T-cell (primary cell): Measurements from ENCODE around the gene ZCCHC14. TPM values are rescaled to one million over a fixed set of nuclear protein-coding genes. Genes with fewer than 3 reads are reported as not detected.

ENCODE experiments used
- ATAC-seq, 4 experiments: fragments of 200-7000 bp in 3 of 4; fragments of 150-1000 bp in 1 of 4; cut with Tn5 transposase; replicated peaks in 1 of 4; 1 replicate in 3 of 4; 2 replicates in 1 of 4; pipeline ENCODE4 v1.10.0; 2021; ENCODE audit warnings: moderate library complexity in 3 of 4, mild to moderate bottlenecking in 2 of 4, moderate number of reproducible peaks in 1 of 4
- CTCF ChIA-PET, 2 donors: fragments of 300-600 bp; sonication (Branson Sonifier 250); formaldehyde crosslinking; loops; one replicate each; lab custom pipeline; 2022; ENCODE audit warnings: antibody characterized with exemption in 2 of 2; lab: Charles Lee
- POLR2A ChIA-PET, 2 donors: fragments of 300-600 bp; sonication (Branson Sonifier 250); formaldehyde crosslinking; loops; one replicate each; lab custom pipeline; 2022; ENCODE audit warnings: antibody characterized with exemption in 2 of 2; lab: Charles Lee
- DNase-seq, 35 experiments: peaks; one replicate each; pipeline versions ENCODE4 v3.0.0 to v3.0.0-alpha.2; 2013 to 2023
- H3K27ac ChIP-seq: one replicate; pipeline ENCODE4 v1.5.1; 2013; ENCODE audit warnings: low read length
- H3K27me3 ChIP-seq, 2 experiments: replicated peaks in 1 of 2; 1 replicate in 1 of 2; 2 replicates in 1 of 2; pipeline versions ENCODE4 v1.6.1 to v1.7.0; 2013; ENCODE audit warnings: low read length in 1 of 2, mixed read lengths in 1 of 2; ENCODE audit not compliant: control insufficient read depth in 2 of 2, insufficient read depth in 2 of 2; ENCODE audit errors: extremely low read depth in 1 of 2
- H3K36me3 ChIP-seq, 2 donors: 1 replicate in 1 of 2; 2 replicates in 1 of 2; pipeline versions ENCODE4 v1.6.1 to v1.7.0; 2013; ENCODE audit warnings: low read length in 1 of 2; ENCODE audit not compliant: control insufficient read depth in 2 of 2, insufficient read depth in 1 of 2; ENCODE audit errors: extremely low read depth in 1 of 2
- H3K4me1 ChIP-seq, 2 experiments: 1 replicate in 1 of 2; 2 replicates in 1 of 2; pipeline versions ENCODE4 v1.6.1 to v1.7.0; 2013; ENCODE audit warnings: low read length in 2 of 2, mixed read lengths in 1 of 2; ENCODE audit not compliant: insufficient read depth in 2 of 2, control insufficient read depth in 1 of 2; ENCODE audit errors: extremely low read depth in 1 of 2
- H3K4me3 ChIP-seq, 2 donors: 1 replicate in 1 of 2; 2 replicates in 1 of 2; pipeline versions ENCODE4 v1.5.1 to v1.7.0; 2013; ENCODE audit warnings: mild to moderate bottlenecking in 2 of 2, low read length in 1 of 2, moderate library complexity in 1 of 2; ENCODE audit not compliant: control insufficient read depth in 1 of 2; ENCODE audit errors: extremely low read depth in 1 of 2
- H3K9me3 ChIP-seq: 2 replicates; pipeline ENCODE4 v1.7.0; 2013
- H3K27ac Mint-ChIP-seq, 2 donors: one replicate each; pipeline ENCODE4 v1.8.0; 2020 to 2021; ENCODE audit warnings: mild to moderate bottlenecking in 2 of 2, mixed read lengths in 2 of 2
- H3K27me3 Mint-ChIP-seq, 2 donors: one replicate each; pipeline ENCODE4 v1.8.0; 2021 to 2022; ENCODE audit warnings: mixed read lengths in 2 of 2
- H3K36me3 Mint-ChIP-seq: one replicate; pipeline ENCODE4 v1.8.0; 2021; ENCODE audit warnings: mixed read lengths
- H3K4me1 Mint-ChIP-seq, 3 donors: one replicate each; pipeline ENCODE4 v1.8.0; 2020 to 2022; ENCODE audit warnings: mixed read lengths in 3 of 3, mild to moderate bottlenecking in 1 of 3
- H3K4me3 Mint-ChIP-seq, 3 donors: one replicate each; pipeline ENCODE4 v1.8.0; 2020 to 2022; ENCODE audit warnings: mild to moderate bottlenecking in 3 of 3, mixed read lengths in 3 of 3, moderate library complexity in 3 of 3
- H3K9me3 Mint-ChIP-seq, 3 donors: one replicate each; pipeline ENCODE4 v1.8.0; 2020 to 2022; ENCODE audit warnings: mixed read lengths in 3 of 3
- WGBS: methylation state at CpG from one replicate; pipeline ENCODE4 v1.1.5; 2013; ENCODE audit warnings: missing lambda C conversion rate; ENCODE audit not compliant: insufficient coverage; 5-methylcytosine and 5-hydroxymethylcytosine counted together
- total RNA-seq, 35 experiments: library from RNA in 6 of 35; stranded (reverse) in 6 of 35; fragments of 120-200 nt in 1 of 35; gene quantifications; one replicate each; pipeline versions ENCODE4 v1.2.1 to v1.2.4 and lab custom pipeline; 2013 to 2026

Gene ZCCHC14
- total RNA-seq, 5 donors from 2014 or later (not counting 1 experiment from before 2014, with no cell fraction given), result 23.7 to 32.6 (median 27.3) TPM

GRCh38 chr16:87464691-87465300, 28.0 kb downstream of the ZCCHC14 start:
- no peaks in the 10 kb centered on the region for H3K27me3 ChIP-seq
- peak overlapping the region in 1 of 2 donors; percentile 36 for H3K4me3 ChIP-seq
- H3K4me1 ChIP-seq, result peaks cover 12 to 34% of the 10 kb centered on the region in 2 experiments
- H3K27ac ChIP-seq, result no peak overlapping the region
- Mint-ChIP-seq H3K4me1 (peaks cover 42 to 55% (median 52%) of the 10 kb centered on the region in 3 donors), H3K4me3 (peak overlapping the region; percentile 66 to 77 (median 72)), H3K36me3 (peaks cover 2% of the 10 kb centered on the region), H3K9me3 (no peaks in the 10 kb centered on the region), H3K27me3 (no peaks in the 10 kb centered on the region), H3K27ac (peak overlapping the region; percentile 90 to 92)
- DNase-seq, result peak in 5 of 35 experiments; percentile 9 to 33 (median 26)
- peak; percentile 38 to 58 (median 53) for ATAC-seq
- 37% methylated on average over 12 of the region's 13 CpGs for WGBS
- POLR2A ChIA-PET, result no interaction called here
- no peaks in the 10 kb centered on the region for H3K9me3 ChIP-seq
- H3K36me3 ChIP-seq, result peaks cover 0 to 2% of the 10 kb centered on the region in 2 donors
- CTCF ChIA-PET, result no interaction called here

- 41% methylated on average over 14 of the region's 22 CpGs for WGBS
- peak; percentile 39 to 87 (median 74) for ATAC-seq
- Mint-ChIP-seq H3K4me3 (peak overlapping the region; percentile 66 to 77 (median 72)), H3K27me3 (no peaks in the 10 kb centered on the region), H3K4me1 (peaks cover 41 to 55% (median 50%) of the 10 kb centered on the region in 3 donors), H3K9me3 (no peaks in the 10 kb centered on the region), H3K36me3 (peaks cover 6% of the 10 kb centered on the region), H3K27ac (peak overlapping the region; percentile 90 to 92)
- H3K4me3 ChIP-seq, result peak overlapping the region in 1 of 2 donors; percentile 36
- no peaks in the 10 kb centered on the region for H3K27me3 ChIP-seq
- no peaks in the 10 kb centered on the region for H3K9me3 ChIP-seq
- ChIA-PET POLR2A (interaction anchor here in 1 of 2 donors (0.5 kb wide), 1 partner anchor 29 kb away, joined by 6 read pairs; no protein-coding TSS in a partner anchor), CTCF (no interaction called here)
- DNase-seq, result peak in 26 of 35 experiments; percentile 4 to 56 (median 20)
- H3K36me3 ChIP-seq, result peaks cover 0 to 6% of the 10 kb centered on the region in 2 donors
- H3K27ac ChIP-seq, result peak overlapping the region; percentile 14
- H3K4me1 ChIP-seq, result peaks cover 12 to 34% of the 10 kb centered on the region in 2 experiments
These were observed 28.8 kb downstream of the ZCCHC14 start for GRCh38 chr16:87463722-87464690.

- H3K36me3 ChIP-seq, result peaks cover 0 to 14% of the 10 kb centered on the region in 2 donors
- H3K4me1 ChIP-seq, result peaks cover 12 to 45% of the 10 kb centered on the region in 2 experiments
- Mint-ChIP-seq H3K4me3 (no peak overlapping the region), H3K36me3 (peaks cover 17% of the 10 kb centered on the region), H3K9me3 (no peaks in the 10 kb centered on the region), H3K4me1 (peaks cover 33 to 64% (median 58%) of the 10 kb centered on the region in 3 donors), H3K27me3 (no peaks in the 10 kb centered on the region), H3K27ac (peak overlapping the region; percentile 44 to 68)
- H3K9me3 ChIP-seq, result no peaks in the 10 kb centered on the region
- ATAC-seq (no peak), DNase-seq (peak in 6 of 35 experiments; percentile 3 to 44 (median 8))
- no peaks in the 10 kb centered on the region for H3K27me3 ChIP-seq
- whole genome bisulfite sequencing, result 73% methylated on average over 4 of the region's 11 CpGs
- ChIA-PET POLR2A (no interaction called here), CTCF (interaction anchor here in 1 of 2 donors (0.7 kb wide), 1 partner anchor 39 kb away, joined by 4 read pairs; no protein-coding TSS in a partner anchor)
- H3K4me3 ChIP-seq, result no peak overlapping the region
- H3K27ac ChIP-seq, result no peak overlapping the region
These were observed 31.3 kb downstream of the ZCCHC14 start for GRCh38 chr16:87461466-87461991.

- peaks cover 0 to 14% of the 10 kb centered on the region in 2 donors for H3K36me3 ChIP-seq
- no CpG with 5 or more reads among the region's 10 CpGs for WGBS
- no peaks in the 10 kb centered on the region for H3K9me3 ChIP-seq
- ChIA-PET POLR2A (interaction anchor here in 1 of 2 donors (0.7 kb wide), 1 partner anchor 1848 kb away, joined by 3 read pairs; no protein-coding TSS in a partner anchor), CTCF (no interaction called here)
- Mint-ChIP-seq H3K9me3 (no peaks in the 10 kb centered on the region), H3K4me3 (no peak overlapping the region), H3K36me3 (peaks cover 17% of the 10 kb centered on the region), H3K27ac (peak overlapping the region in 1 of 2 donors; percentile 55), H3K27me3 (no peaks in the 10 kb centered on the region), H3K4me1 (peaks cover 27 to 59% (median 52%) of the 10 kb centered on the region in 3 donors)
- DNase-seq (no peak), ATAC-seq (no peak)
- H3K4me3 ChIP-seq, result no peak overlapping the region
- H3K27me3 ChIP-seq, result no peaks in the 10 kb centered on the region
- H3K4me1 ChIP-seq, result peaks cover 12 to 41% of the 10 kb centered on the region in 2 experiments
- H3K27ac ChIP-seq, result no peak overlapping the region
These were observed 31.9 kb downstream of the ZCCHC14 start for GRCh38 chr16:87460936-87461335.

GRCh38 chr16:87459833-87460232, 33.0 kb downstream of the ZCCHC14 start:
- no peaks in the 10 kb centered on the region for H3K9me3 ChIP-seq
- Mint-ChIP-seq H3K36me3 (peaks cover 17% of the 10 kb centered on the region), H3K27me3 (no peaks in the 10 kb centered on the region), H3K27ac (no peak overlapping the region), H3K4me1 (peaks cover 19 to 48% (median 42%) of the 10 kb centered on the region in 3 donors), H3K4me3 (no peak overlapping the region), H3K9me3 (no peaks in the 10 kb centered on the region)
- H3K36me3 ChIP-seq, result peaks cover 0 to 20% of the 10 kb centered on the region in 2 donors
- ATAC-seq (no peak), DNase-seq (no peak)
- POLR2A ChIA-PET, result interaction anchor here (0.6 to 0.7 kb wide), 2 partner anchors 25 to 203 kb away, joined by 6 to 9 read pairs; no protein-coding TSS in a partner anchor
- WGBS, result 98% methylated on average over 7 of the region's 9 CpGs
- no peaks in the 10 kb centered on the region for H3K27me3 ChIP-seq
- peaks cover 7 to 30% of the 10 kb centered on the region in 2 experiments for H3K4me1 ChIP-seq
- H3K27ac ChIP-seq, result no peak overlapping the region
- CTCF ChIA-PET, result interaction anchor here in 1 of 2 donors (0.7 kb wide), 1 partner anchor 219 kb away, joined by 4 read pairs; no protein-coding TSS in a partner anchor
- H3K4me3 ChIP-seq, result no peak overlapping the region
